Measurements from ENCODE around the gene SEMA4A.

Gene SEMA4A

GRCh38 chr1:156221986-156222692, 68.8 kb downstream of the SEMA4A start:
- TF ChIP-seq, protein P1, sequence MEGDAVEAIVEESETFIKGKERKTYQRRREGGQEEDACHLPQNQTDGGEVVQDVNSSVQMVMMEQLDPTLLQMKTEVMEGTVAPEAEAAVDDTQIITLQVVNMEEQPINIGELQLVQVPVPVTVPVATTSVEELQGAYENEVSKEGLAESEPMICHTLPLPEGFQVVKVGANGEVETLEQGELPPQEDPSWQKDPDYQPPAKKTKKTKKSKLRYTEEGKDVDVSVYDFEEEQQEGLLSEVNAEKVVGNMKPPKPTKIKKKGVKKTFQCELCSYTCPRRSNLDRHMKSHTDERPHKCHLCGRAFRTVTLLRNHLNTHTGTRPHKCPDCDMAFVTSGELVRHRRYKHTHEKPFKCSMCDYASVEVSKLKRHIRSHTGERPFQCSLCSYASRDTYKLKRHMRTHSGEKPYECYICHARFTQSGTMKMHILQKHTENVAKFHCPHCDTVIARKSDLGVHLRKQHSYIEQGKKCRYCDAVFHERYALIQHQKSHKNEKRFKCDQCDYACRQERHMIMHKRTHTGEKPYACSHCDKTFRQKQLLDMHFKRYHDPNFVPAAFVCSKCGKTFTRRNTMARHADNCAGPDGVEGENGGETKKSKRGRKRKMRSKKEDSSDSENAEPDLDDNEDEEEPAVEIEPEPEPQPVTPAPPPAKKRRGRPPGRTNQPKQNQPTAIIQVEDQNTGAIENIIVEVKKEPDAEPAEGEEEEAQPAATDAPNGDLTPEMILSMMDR (IDR thresholded peaks at IDR 0.05; ENCODE audit: insufficient read depth, low read depth, low read length, missing control alignments), result no peak

DNA sequence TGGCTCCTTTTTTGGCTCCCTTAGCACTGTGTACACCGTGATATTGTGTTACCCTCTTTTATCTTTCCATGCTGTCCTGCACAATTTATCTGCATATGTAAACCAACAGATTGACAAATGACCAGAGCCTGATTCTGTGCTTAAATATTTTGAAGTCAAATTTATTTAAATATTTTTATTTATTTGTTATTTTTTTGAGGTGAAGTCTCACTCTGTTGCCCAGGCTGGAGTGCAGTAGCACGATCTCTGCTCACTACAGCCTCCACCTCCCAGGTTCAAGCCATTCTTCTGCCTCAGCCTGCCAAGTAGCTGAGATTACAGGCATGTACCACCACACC, 72.3 kb downstream of the SEMA4A start:
- H3K4me3 ChIP-seq (ENCODE audit: low read depth, low read length), result no peak overlapping the region
- no peak for DNase-seq (ENCODE audit: low read depth)
- TF ChIP-seq, protein P1 (IDR thresholded peaks at IDR 0.05; ENCODE audit: insufficient read depth, low read depth, low read length, missing control alignments), result no peak

More at GRCh38 chr1:156221986-156222692, 68.8 kb downstream of the SEMA4A start:
- DNase-seq (ENCODE audit: low read depth), result no peak
- no peak overlapping the region for H3K4me3 ChIP-seq (ENCODE audit: low read depth, low read length)

GRCh38 chr1:156226116-156226538, 72.7 kb downstream of the SEMA4A start:
- TF ChIP-seq, protein P1 (IDR thresholded peaks at IDR 0.05; ENCODE audit: insufficient read depth, low read depth, low read length, missing control alignments), result no peak
- no peak overlapping the region for H3K4me3 ChIP-seq (ENCODE audit: low read depth, low read length)
- DNase-seq (ENCODE audit: low read depth), result peak; percentile 94

- no peak overlapping the region for H3K4me3 ChIP-seq (ENCODE audit: low read depth, low read length)
- TF ChIP-seq, protein P1 (IDR thresholded peaks at IDR 0.05; ENCODE audit: insufficient read depth, low read depth, low read length, missing control alignments), result no peak
- DNase-seq (ENCODE audit: low read depth), result no peak
Observed at GRCh38 chr1:156226782-156227181, 73.4 kb downstream of the SEMA4A start.

All from GM12865 (cell line).